Esophagus squamous epithelium (tissue), 5 donors: Measurements from ENCODE around the gene SPINT1. TPM values are rescaled to one million over a fixed set of nuclear protein-coding genes. Genes with fewer than 3 reads are reported as not detected.

ENCODE experiments used
- DNase-seq: peaks from one replicate; lab custom pipeline; 2025; lab: John Stamatoyannopoulos, UW
- H3K27ac ChIP-seq, 4 donors: fragments of 200-600 bp; sonication (generic); one replicate each; pipeline ENCODE4 v1.5.1; 2016 to 2019; ENCODE audit warnings: mild to moderate bottlenecking in 1 of 4
- H3K27me3 ChIP-seq, 4 donors: fragments of 200-600 bp; sonication (generic); 1 replicate in 3 of 4; 2 replicates in 1 of 4; pipeline versions ENCODE4 v1.5.1 to v1.6.0; 2017 to 2021; ENCODE audit warnings: antibody characterized with exemption in 1 of 4
- H3K36me3 ChIP-seq, 3 donors: fragments of 200-600 bp; sonication (generic); one replicate each; pipeline ENCODE4 v1.5.1; 2016 to 2019
- H3K4me1 ChIP-seq, 3 donors: fragments of 200-600 bp; sonication (generic); one replicate each; pipeline ENCODE4 v1.5.1; 2017 to 2019
- H3K4me3 ChIP-seq, 4 donors: fragments of 200-600 bp; sonication (generic); 1 replicate in 3 of 4; 2 replicates in 1 of 4; pipeline ENCODE4 v1.5.1; 2016 to 2019; ENCODE audit warnings: mild to moderate bottlenecking in 2 of 4, moderate library complexity in 1 of 4
- H3K9me3 ChIP-seq, 3 donors: fragments of 200-600 bp; sonication (generic); one replicate each; pipeline ENCODE4 v1.5.1; 2016 to 2019
- CTCF ChIP-seq, 6 experiments: fragments of 450-650 bp in 4 of 6; fragments of 200-600 bp in 2 of 6; sonication (generic) in 2 of 6; IDR thresholded peaks; one replicate each; pipeline ENCODE4 v1.5.1; 2016 to 2019; ENCODE audit warnings: antibody characterized with exemption in 6 of 6, mild to moderate bottlenecking in 4 of 6, moderate library complexity in 4 of 6
- POLR2A ChIP-seq, 4 donors: fragments of 450-650 bp; IDR thresholded peaks; one replicate each; pipeline ENCODE4 v1.6.1; 2017; ENCODE audit warnings: antibody characterized with exemption in 4 of 4, mild to moderate bottlenecking in 4 of 4, moderate library complexity in 3 of 4
- WGBS, 2 donors: methylation state at CpG; one replicate each; pipeline ENCODE4 v1.1.5; 2018; 5-methylcytosine and 5-hydroxymethylcytosine counted together
- intact Hi-C: fragments of 100-400 bp; cut with DNase I; formaldehyde crosslinking; loops from one replicate; pipeline ENCODE4 v1.15.0; 2022
- total RNA-seq, 4 donors: library from RNA; depleted of rRNA; stranded (reverse); fragments of >200 nt; gene quantifications; one replicate each; pipeline ENCODE4 v1.1.0, GENCODE V29; 2016
- donor health status: DM: yes; HTN: yes; CAD: no.

The SPINT1 gene
- total RNA-seq, 4 donors from 2014 or later: 168 to 506 (median 215) TPM

GRCh38 chr15:40902605-40903561, 59.0 kb downstream of the SPINT1 start:
- H3K4me1 ChIP-seq: peaks cover 29 to 79% (median 41%) of the 10 kb centered on the region in 3 donors
- no peak for DNase-seq
- H3K27me3 ChIP-seq: no peaks in the 10 kb centered on the region
- no peak overlapping the region for H3K4me3 ChIP-seq
- H3K27ac ChIP-seq: peak overlapping the region in 3 of 4 donors; percentile 40 to 61 (median 58)
- WGBS, 2 donors: 64 to 77% methylated on average over 9 to 20 of the region's 33 CpGs
- peaks cover 28 to 61% (median 36%) of the 10 kb centered on the region in 3 donors for H3K36me3 ChIP-seq
- TF ChIP-seq POLR2A (IDR thresholded peaks at IDR 0.05): no peak
- no peak for TF ChIP-seq CTCF (IDR thresholded peaks at IDR 0.05)
- H3K9me3 ChIP-seq: no peaks in the 10 kb centered on the region
- intact Hi-C loops: loop anchor here (5.0 kb wide), 2 partner anchors 39 to 279 kb away; no protein-coding TSS in a partner anchor

DNA sequence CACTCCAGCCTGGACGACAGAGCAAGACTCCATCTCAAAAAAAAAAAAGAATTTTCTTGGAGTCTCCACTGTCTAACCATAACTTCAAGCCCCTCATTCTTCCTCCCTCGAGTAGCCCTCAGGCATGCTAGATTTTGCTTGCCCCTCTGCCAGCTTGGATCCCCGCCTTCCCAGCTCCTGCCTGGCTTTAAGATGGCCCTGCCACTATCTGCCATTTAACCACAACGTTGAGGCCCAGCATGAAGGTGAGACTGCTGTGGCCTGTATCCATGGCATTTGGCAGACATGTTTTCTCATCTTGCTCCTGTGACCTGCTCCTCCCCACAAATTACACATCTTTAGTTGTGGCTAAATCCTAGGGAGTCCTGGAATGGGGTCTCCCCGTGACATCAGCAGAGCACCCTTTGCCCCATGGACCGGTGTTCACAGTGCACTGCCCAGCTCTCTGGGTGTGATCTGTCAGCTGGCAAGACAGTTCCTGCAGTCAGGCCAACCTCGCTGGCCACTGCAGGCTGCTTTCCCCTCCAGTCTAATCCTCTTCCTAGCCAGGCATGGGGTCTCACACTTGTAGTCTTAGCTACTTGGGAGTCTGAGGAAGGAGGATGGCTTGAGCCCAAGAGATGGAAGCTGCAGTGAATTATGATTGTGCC, 60.8 kb downstream of the SPINT1 start:
- no peak for TF ChIP-seq CTCF (IDR thresholded peaks at IDR 0.05)
- no peak for TF ChIP-seq POLR2A (IDR thresholded peaks at IDR 0.05)
- H3K27ac ChIP-seq: peak overlapping the region in 2 of 4 donors; percentile 40 to 45
- WGBS, 2 donors: 66 to 68% methylated on average over 7 of the region's 7 CpGs
- H3K4me3 ChIP-seq: no peak overlapping the region
- peaks cover 14 to 43% (median 27%) of the 10 kb centered on the region in 3 donors for H3K36me3 ChIP-seq
- no peaks in the 10 kb centered on the region for H3K27me3 ChIP-seq
- H3K9me3 ChIP-seq: no peaks in the 10 kb centered on the region
- H3K4me1 ChIP-seq: peaks cover 32 to 87% (median 46%) of the 10 kb centered on the region in 3 donors
- DNase-seq: no peak
- intact Hi-C loops: loop anchor here (5.0 kb wide), 3 partner anchors 38 to 278 kb away; no protein-coding TSS in a partner anchor

DNA sequence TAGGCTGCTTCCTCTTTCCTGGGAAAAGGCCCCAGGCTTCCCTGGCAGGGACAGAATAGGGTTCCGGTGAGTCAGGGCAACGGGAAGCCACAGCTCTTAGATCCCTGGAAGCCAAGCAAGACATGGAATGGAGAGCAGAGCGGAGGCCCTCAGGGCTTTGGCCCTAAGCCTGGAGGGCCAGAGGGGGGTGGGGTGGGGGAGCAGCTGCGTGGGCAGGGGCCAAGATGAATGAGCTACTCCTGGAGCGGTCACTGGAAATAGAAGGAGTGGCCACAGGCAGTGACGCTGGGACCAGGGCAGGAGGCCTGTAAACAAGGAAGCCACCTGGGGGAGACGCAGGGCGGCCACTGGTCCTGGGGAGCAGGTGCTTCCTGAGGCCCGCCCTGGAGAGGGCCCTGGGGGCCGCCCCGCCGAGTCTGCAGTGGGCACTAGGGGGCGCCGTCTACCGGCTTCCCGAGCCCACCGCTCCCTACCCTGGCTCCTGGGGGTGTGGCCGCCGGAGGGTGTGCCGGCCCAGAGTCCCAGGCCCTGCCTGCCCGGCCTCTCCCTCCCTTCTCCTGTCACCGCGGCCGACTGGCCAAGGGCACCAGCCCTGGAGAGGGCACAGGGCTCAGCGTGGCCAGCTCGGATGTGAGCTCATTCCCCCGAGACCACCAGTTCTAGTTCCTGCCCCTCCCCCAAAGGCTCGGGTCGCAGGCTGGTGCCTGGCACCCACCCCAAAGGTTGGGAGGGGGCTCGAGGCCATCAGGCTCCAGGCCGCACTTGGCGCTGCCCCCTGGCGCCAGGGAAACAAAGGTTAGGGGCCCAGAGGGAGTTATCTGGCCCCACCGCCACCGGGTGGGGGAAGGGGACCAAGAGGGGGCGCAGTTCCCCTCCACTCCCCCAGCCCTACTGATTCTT, 62.5 kb downstream of the SPINT1 start:
- Histone ChIP-seq H3K4me3 (peak overlapping the region; percentile 29 to 65 (median 54)), H3K4me1 (peaks cover 36 to 85% (median 49%) of the 10 kb centered on the region in 3 donors), H3K9me3 (no peaks in the 10 kb centered on the region), H3K27me3 (no peaks in the 10 kb centered on the region), H3K36me3 (peaks cover 9 to 27% (median 13%) of the 10 kb centered on the region in 3 donors), H3K27ac (peak overlapping the region; percentile 83 to 93 (median 92))
- WGBS, 2 donors: 6 to 9% methylated on average over 6 to 7 of the region's 36 CpGs
- intact Hi-C loops: loop anchor here (5.0 kb wide), 1 partner anchor 111 kb away; no protein-coding TSS in a partner anchor
- no peak for DNase-seq
- TF ChIP-seq CTCF (IDR thresholded peaks at IDR 0.05): peak; percentile 69 to 91 (median 88)
- peak in 1 of 4 donors; percentile 20 for TF ChIP-seq POLR2A (IDR thresholded peaks at IDR 0.05)

DNA sequence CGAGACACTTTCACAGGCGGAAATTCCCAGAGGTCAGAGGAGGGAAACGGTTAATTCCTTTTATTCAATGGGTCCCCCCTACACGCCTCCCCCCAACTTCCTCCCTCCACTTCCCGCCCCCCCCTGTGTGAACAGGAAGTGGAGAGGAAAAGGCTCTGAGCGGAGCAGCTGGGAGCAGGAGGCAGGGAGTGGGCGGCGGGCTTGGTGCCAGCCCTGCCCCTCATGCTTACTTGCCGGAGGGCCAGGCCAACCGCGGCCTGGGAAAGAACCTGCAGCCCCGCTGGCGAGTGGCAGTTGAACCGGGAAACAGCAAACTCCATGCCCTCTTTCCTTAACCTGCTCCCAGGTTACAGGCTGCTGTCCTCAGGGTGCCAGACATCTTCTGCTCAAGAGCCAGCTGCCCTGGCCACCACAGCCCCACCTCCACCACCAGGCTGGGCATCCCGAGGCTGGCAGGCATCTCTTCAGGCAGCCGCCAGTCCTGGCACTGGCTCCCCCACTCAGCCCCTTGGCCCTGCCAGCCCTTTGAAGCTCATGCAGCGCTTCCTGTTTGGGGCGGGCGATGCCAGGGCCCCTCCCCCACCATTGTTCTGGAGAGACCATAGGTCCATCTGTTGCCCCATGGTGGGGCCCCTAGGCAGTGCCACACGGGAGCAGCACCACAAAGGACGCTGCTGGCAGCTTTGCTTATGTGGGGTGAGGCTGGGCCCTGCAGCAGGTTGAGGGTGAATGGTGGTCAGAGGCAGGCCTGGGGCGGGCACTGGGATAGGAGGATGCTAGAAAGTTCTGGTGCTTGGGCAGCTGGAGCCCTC, 63.3 kb downstream of the SPINT1 start:
- H3K36me3 ChIP-seq: peaks cover 8 to 21% (median 13%) of the 10 kb centered on the region in 3 donors
- peak overlapping the region; percentile 83 to 93 (median 92) for H3K27ac ChIP-seq
- no peaks in the 10 kb centered on the region for H3K9me3 ChIP-seq
- TF ChIP-seq POLR2A (IDR thresholded peaks at IDR 0.05): no peak
- no peak for TF ChIP-seq CTCF (IDR thresholded peaks at IDR 0.05)
- intact Hi-C loops: loop anchor here (5.0 kb wide), 1 partner anchor 110 kb away; no protein-coding TSS in a partner anchor
- H3K4me3 ChIP-seq: peak overlapping the region; percentile 29 to 65 (median 54)
- peaks cover 36 to 85% (median 58%) of the 10 kb centered on the region in 3 donors for H3K4me1 ChIP-seq
- DNase-seq: no peak
- H3K27me3 ChIP-seq: no peaks in the 10 kb centered on the region
- WGBS, 2 donors: 3 to 60% methylated on average over 2 to 12 of the region's 22 CpGs
